UCSD-AML1 (cell line): ENCODE measurements around the gene IFNA2.
A peak's percentile ranks its signal among the peaks of the same experiment; 100 is the strongest.
"Not testable (repeated sequence)": the region's sequence is repeated elsewhere in the genome, so short reads cannot be mapped to it uniquely, and the experiment has no call there.

Source experiments
- DNase-seq: peaks from one replicate; lab custom pipeline; 2025; ENCODE audit not compliant: unreplicated experiment; lab: John Stamatoyannopoulos, UW

IFNA2 gene

GRCh38 chr9:21385131-21385670 lies at the start of gene IFNA2:
Gene IFNA2, minus strand, starts transcription at chr9:21385398. Its CDS starts 69 bp downstream, at chr9:21385329.
- no peak for DNase-seq

GRCh38 chr9:21435015-21435383 lies 49.8 kb upstream of the IFNA2 start:
- DNase-seq = not testable (repeated sequence)

- DNase-seq = no peak
Measured at GRCh38 chr9:21434202-21435014, 49.2 kb upstream of the IFNA2 start.

GRCh38 chr9:21432672-21433425 lies 47.7 kb upstream of the IFNA2 start:
- DNase-seq = no peak

- DNase-seq = no peak
Measured at GRCh38 chr9:21429191-21429590, 44.0 kb upstream of the IFNA2 start.

GRCh38 chr9:21428235-21428634 lies 43.0 kb upstream of the IFNA2 start:
- DNase-seq = no peak

- no peak for DNase-seq
Measured at GRCh38 chr9:21415493-21416267, 30.5 kb upstream of the IFNA2 start.

GRCh38 chr9:21414220-21414940 lies 29.2 kb upstream of the IFNA2 start:
- no peak for DNase-seq

GRCh38 chr9:21413624-21414023 lies 28.4 kb upstream of the IFNA2 start:
- DNase-seq = peak; percentile 25

- DNase-seq = no peak
Measured at GRCh38 chr9:21413151-21413550, 28.0 kb upstream of the IFNA2 start.

GRCh38 chr9:21412107-21412506 lies 26.9 kb upstream of the IFNA2 start:
- no peak for DNase-seq

- DNase-seq = no peak
Measured at GRCh38 chr9:21408817-21409216, 23.6 kb upstream of the IFNA2 start, which contains the start of gene IFNA8. Gene IFNA8, plus strand, starts transcription at chr9:21409117. Its CDS starts 60 bp downstream, at chr9:21409177.

GRCh38 chr9:21404146-21404545 lies 18.9 kb upstream of the IFNA2 start:
- no peak for DNase-seq

GRCh38 chr9:21402386-21403251 lies 17.4 kb upstream of the IFNA2 start:
- no peak for DNase-seq

- no peak for DNase-seq
Measured at GRCh38 chr9:21399956-21400355, 14.8 kb upstream of the IFNA2 start.

GRCh38 chr9:21398955-21399489 lies 13.8 kb upstream of the IFNA2 start:
- no peak for DNase-seq

- DNase-seq = peak; percentile 48
Measured at GRCh38 chr9:21395778-21396717, 10.8 kb upstream of the IFNA2 start.

GRCh38 chr9:21392270-21392669 lies 7.1 kb upstream of the IFNA2 start:
- peak; percentile 15 for DNase-seq
